Endometrial microvascular endothelial cells (primary cell): ENCODE results near the gene PLXNA2. TPM values are rescaled to one million over a fixed set of nuclear protein-coding genes. Genes with fewer than 3 reads are reported as not detected.

Experiments used
- in situ Hi-C: cut with HindIII; loops from 2 replicates; pipeline ENCODE4 v1.10.0; 2017; ENCODE audit warnings: low sequenced_read_pairs, low pct_unique_long_range_greater_than_20kb; ENCODE audit errors: inconsistent ontology term
- total RNA-seq: library from RNA; depleted of rRNA; stranded (reverse); fragments of >200 nt; gene quantifications from one replicate; pipeline ENCODE4 v1.2.3, GENCODE V29; 2015; ENCODE audit errors: inconsistent ontology term

Gene PLXNA2
- total RNA-seq, 1 donor from 2014 or later = 83.1 TPM

DNA sequence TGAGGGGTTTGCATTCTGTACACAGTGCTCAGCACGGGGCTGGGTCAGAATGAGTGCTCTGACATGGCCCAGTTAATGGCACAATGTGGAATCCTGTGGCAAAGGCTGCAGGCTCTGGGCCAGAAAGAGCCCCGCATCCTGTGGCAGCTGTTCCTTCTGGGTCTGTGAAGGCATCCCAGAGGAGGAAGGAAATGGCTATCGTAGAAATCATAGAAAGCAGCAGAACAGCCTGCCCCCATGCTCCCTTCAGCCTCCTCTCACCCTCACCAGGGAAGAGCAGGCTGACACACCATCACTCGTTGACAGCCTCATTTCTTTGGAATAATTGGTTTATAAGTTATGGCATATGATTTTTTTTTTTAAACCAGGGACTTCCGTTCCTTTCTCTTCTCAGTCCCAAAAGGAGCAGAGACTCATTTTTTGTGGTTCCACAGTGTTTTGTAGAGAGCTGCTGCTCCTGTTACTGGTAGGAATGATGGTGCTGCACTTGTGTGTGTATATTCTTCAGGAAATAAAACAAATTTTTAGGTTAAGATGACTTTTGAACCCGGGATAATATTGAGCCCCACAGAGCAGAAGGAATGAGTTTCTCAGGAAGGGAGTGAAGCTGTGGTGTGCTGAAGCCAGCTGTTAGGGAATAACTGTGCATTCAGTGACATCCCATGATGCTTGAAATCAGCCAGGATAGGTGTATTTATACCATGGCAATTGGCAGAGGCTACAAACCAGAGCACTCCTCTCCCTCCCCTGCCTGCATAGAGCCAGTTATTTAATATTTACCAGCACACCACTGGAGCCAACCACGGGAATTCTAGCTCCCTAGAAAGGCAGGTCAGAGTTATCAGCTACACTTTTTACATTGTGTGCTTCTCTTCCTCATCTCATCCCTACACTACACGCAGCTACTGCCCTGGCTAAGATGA lies 32.0 kb downstream of the PLXNA2 start:
- in situ Hi-C loops = no loop called here

DNA sequence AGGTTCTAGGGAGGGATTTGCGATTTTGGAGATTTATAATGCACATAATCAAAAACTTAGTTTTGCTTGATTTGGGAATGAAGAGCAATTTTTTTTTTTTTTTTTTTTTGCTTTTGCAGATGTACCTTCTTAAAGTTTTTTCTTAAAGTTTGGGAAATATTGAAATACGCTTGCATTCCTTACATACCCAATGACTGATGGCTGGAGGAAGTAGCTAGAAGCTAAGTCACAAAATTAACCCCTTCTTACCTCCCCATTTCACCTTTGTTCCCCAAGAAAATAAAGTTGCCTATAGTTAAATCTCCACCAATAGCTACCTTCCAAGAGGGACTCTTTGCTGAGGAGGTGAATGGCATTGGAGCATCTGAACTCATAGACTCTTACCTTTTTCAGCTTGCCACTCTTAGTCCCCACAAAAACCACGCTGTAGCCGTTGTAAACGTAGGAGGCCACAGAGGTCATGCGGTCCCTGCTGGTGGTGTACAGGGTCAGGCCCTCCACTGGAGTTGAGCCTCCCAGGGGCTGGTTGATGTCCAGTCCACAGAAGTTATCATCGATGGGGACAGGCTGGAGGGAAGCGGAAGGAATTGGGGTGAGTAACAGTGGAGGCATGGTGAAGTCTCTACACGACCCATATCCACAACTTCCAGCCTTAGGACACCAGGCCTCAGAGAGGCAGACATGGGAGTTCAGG lies 34.1 kb downstream of the PLXNA2 start:
- in situ Hi-C loops = no loop called here

- in situ Hi-C loops = no loop called here
These were observed 34.9 kb downstream of the PLXNA2 start for GRCh38 chr1:208209286-208209685.

DNA sequence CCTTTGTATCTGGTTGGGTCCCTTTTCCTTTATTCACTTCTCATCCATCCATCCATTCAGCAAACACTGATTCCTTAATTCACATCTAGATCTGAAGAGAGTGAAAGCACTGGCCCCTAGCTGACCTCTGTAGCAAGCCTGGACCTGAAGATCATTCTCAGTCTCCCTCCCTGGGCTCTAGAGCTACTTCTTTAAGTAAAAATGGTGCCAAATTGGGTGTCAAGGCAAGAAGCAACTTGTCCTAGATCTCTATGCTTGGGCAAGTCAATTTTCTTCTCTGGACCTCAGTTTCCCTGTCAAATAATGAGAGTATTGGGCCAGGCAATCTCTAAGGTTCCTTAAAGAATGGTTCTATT lies 36.1 kb downstream of the PLXNA2 start:
- in situ Hi-C loops = no loop called here

DNA sequence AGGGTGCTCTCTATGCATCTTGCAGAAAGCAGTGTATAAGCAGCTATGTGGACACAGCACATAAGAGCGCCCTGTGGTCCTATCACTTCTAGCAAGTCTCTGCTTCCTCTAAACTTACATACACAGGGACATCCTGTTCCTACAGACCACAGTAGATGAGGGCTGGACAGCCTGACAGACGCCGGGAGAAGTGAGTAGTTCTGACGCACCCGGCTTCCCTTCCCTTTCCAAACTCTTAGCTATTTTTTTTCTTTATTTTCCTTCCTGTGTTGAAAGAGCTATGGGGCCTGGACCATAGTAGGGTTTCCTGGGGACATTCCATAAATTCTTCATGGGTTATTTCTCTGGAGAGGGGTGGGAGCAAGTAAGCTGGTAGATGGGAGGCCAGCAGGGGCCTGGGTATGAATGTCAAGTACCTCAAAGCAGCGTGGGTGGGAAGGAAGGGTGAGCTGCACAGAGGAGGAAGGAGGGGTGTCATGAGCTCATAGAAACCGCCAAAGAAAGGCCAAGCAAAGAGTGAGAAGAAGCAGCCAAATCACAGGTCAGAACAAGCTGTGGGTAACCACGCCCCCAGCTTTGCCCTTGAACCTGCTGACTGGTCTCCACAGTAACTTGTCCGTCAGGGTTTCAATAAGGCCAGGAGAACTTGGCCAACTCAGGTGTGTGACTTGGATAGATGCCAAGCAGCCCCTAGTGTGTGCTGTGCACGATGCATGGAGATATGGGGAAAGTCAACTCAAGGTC lies 36.6 kb downstream of the PLXNA2 start:
- in situ Hi-C loops = no loop called here

DNA sequence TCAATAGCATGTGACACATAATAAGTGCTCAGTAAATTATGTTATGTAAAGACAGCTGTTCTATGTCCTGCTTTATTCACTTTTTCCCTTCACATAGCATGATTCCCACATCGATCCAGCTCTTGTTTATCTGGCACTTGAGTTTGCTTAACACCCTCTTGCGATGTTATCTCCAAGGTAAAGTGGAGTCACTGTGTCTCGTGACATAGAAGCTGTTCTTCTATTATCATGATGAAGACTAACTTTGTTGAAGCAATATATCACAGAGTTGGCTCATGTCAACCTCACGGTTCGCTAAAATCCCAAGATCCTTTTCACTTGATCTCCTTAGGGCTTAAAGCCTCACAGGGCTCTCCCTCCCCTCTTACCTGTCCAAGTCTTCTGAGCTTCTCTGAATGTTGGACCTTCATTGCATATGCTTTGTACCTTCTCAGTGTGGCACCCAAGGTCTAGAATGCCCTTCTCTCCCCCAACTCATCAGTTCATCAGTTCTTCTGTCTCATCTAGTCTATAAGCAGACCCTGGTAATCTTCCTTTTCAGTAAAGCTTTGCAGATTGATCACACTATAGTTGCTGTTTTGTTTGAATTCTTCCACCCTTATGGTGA lies 38.0 kb downstream of the PLXNA2 start:
- in situ Hi-C loops = no loop called here

GRCh38 chr1:208205216-208206013 lies 38.8 kb downstream of the PLXNA2 start:
- in situ Hi-C loops = no loop called here

DNA sequence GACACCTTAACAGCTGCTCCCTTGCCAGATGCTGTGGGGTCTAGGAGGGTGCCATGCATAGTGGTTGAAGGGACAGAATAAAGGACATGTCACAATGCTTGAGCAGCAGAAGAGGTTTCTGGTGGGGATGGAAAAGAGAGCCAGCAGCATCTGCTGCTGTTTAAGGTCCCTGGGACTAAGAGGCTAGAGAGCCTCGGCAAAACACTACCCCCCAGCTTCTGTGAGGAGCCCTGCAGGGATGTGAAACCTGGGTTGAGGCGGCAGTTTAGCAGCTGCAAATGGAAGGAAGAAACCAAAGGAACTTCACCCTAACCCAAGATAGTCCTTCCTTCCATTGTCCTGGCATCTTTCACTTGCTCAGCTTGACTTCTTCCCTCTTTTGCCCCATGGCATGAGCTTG lies 39.4 kb downstream of the PLXNA2 start:
- in situ Hi-C loops = no loop called here

DNA sequence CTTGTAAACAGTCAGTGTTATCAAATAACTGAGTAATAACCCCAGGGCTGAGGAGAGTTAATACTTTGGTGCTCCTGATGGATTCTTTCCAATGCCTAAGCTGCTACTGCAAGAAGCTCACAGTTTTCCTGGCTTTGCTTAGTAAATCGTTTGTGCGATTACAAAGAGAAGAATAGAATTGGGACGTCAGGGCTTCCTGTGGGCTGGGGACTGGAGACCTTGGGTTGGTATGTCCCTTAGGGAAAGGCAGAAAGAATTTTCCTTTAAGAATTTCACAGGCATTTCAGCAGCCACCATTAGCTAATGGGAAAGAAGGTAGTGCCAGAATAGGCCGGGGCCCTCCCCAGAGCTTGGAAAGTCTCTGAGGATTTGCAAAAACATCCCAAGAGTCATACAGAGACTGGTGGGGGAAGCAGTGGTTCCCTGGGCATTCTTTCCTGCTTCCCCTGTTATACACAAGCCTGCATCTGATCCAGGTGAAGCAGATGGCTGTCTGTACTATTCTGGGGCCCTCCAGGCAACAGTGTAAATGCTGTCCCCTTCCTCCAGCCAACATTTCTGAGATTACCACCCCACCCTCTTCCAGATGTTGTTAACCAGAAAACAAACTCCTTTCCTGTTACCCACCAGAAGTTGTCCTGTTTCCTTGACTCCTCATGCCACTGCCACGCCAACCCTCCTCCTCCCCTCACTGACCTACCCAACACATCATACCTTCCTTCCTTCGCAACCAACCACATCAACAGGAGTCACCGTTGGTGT lies 40.2 kb downstream of the PLXNA2 start:
- in situ Hi-C loops = no loop called here

DNA sequence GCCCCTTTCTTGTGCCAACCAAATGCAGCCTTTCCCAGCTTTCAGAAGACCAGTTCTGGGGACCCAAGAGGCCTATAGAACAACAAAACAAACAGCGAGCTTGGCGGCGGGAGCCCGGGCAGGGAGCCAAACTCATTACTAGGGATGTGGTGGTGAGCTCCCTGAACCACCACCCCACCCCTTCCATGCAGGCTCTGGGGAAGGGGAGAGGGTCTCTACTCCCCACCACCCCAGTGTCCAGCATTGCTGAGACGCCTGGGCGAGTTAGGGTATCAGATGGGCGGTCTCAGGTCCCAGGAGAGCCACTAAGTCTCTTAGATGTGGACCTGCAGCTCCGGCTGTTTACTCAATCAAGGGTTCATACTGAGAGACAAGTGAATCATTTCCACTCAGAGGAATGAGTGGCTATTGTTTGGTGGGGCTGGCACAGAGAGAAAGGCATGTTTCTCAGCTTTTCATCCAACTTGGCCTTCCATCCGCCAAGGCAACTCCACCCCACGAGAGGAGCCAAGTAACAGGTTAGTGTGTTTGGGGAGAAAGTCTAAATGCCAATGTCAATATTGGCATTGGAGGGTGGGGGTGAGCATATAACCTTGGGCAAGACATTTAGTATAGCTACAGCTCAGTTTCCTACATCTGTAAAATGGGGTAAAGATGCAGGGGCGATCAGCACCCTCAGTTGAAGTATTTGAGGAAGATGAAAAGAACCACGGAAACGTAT lies 40.9 kb downstream of the PLXNA2 start:
- in situ Hi-C loops = no loop called here

DNA sequence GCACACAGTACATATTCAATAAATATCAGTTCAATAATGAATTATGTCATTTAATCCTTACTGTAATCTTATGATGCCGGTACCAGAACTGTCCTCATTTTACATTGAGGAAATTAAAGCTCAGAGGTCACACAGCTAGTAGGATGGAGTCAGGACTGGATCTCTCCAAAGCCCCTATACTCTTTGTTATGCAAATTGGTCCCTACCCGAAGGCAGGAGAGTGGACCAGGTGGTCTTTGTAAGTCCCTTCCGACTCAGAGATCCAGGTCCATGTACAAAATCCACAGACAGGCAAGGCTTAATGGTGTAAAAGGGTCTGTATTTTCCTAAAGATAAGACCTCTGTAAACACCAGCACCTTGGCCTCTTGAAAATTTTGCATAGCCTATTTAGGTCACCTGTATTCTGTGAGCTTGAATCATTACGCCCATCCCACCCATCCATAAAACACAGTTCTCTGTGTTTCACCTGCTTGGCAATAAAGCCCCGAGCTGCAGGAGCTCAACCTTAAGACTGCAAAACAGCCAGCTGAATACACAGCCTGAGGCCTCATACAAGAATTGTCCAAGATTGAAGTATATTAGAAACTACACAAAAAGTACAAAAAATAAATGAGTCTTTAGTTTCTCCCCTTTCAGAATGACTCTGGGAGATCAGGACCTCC lies 41.7 kb downstream of the PLXNA2 start:
- in situ Hi-C loops = no loop called here

- in situ Hi-C loops = no loop called here
These were observed 43.0 kb downstream of the PLXNA2 start for GRCh38 chr1:208201229-208201628.

- in situ Hi-C loops = no loop called here
These were observed 44.1 kb downstream of the PLXNA2 start for GRCh38 chr1:208200116-208200515.

DNA sequence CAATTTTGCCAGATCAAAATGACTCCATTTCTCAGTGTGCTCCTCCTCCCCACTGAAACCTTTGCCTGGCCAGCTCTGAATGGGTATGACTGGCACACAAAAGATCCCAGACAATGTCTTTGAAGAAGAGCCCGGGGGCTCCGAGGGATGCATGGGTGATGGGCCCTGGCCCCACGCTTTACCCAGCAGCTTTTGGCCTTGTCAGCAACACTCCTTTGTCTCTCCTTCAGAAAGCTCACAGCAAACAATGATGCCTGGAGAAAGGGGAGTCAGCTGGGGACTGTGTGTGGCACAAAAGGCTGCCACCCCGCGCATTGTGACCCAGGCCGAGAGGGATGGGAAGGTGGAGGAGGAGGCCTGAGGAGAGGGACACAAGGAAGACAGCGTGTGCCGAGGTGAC lies 45.9 kb downstream of the PLXNA2 start:
- in situ Hi-C loops = no loop called here

DNA sequence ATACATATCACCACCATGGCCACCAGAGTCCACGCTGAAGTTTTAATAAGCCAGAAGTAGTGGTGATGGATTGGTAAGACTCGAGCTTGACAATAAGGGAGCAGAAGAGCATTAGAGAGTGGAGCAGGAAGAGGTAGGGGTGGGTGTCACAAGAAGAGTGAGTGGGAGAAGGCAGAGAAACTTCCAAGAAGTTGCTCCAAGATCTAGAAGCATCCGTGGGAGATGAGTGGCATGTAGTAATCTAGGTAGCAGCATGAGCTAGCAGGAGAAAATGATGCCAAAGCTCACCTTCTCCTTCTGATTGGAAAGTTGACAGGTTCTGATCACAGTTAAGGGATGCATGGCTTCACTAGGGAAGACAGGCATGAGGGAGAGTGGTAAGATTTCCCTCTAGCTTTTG lies 49.2 kb downstream of the PLXNA2 start:
- in situ Hi-C loops = no loop called here

- in situ Hi-C loops = no loop called here
These were observed 51.2 kb downstream of the PLXNA2 start for GRCh38 chr1:208192995-208193394.

GRCh38 chr1:208190784-208191183 lies 53.4 kb downstream of the PLXNA2 start:
- in situ Hi-C loops = no loop called here
